ENCODE results near the gene MAPK12. TPM values are rescaled to one million over a fixed set of nuclear protein-coding genes. Genes with fewer than 3 reads are reported as not detected.

MAPK12 gene
- total RNA-seq, 2 experiments from 2014 or later = 1.2 to 1.3 TPM

GRCh38 chr22:50253941-50254340, 7.5 kb downstream of the MAPK12 start:
- Mint-ChIP-seq H3K9me3 (no peaks in the 10 kb centered on the region), H3K4me3 (no peak overlapping the region), H3K4me1 (ENCODE audit: low read depth) (peaks cover 16% of the 10 kb centered on the region), H3K36me3 (ENCODE audit: low read depth) (no peaks in the 10 kb centered on the region), H3K27ac (no peak overlapping the region), H3K27me3 (peaks cover 4% of the 10 kb centered on the region)
- DNase-seq (no peak), ATAC-seq (ENCODE audit: poor library complexity) (no peak)
- Histone ChIP-seq H3K9me3 (ENCODE audit: control insufficient read depth in 1 of 2, insufficient read depth in 1 of 2, low read length in 2 of 2) (no peaks in the 10 kb centered on the region), H3K4me3 (ENCODE audit: low read length) (no peak overlapping the region), H3K27me3 (ENCODE audit: control insufficient read depth in 1 of 2, insufficient read depth in 2 of 2, low read length in 2 of 2) (no peaks in the 10 kb centered on the region), H3K36me3 (ENCODE audit: insufficient read depth, low read length) (no peaks in the 10 kb centered on the region), H3K4me1 (ENCODE audit: insufficient read depth, low read length) (peaks cover 27% of the 10 kb centered on the region), H3K27ac (ENCODE audit: low read depth in 1 of 2, low read length in 2 of 2) (no peak overlapping the region)
- TF ChIP-seq CTCF (IDR thresholded peaks at IDR 0.05) = no peak
- intact Hi-C loops (cut with DNase I, micrococcal nuclease) = loop anchor here (2.0 to 5.0 kb wide), 3 partner anchors 17 to 243 kb away; partner anchors contain the start of genes MAPK11 (in 1 of the 2) and PPP6R2 (in 1 of the 2)
- ChIA-PET CTCF (no interaction called here), POLR2A (no interaction called here)

- CTCF ChIA-PET = interaction anchor here (0.7 to 2.5 kb wide), 4 partner anchors 23 to 220 kb away, joined by 3 to 16 read pairs (median 4); no protein-coding TSS in a partner anchor
- Mint-ChIP-seq H3K4me3 (peak overlapping the region; percentile 11), H3K27ac (no peak overlapping the region), H3K4me1 (ENCODE audit: low read depth) (peaks cover 16% of the 10 kb centered on the region), H3K9me3 (no peaks in the 10 kb centered on the region), H3K36me3 (ENCODE audit: low read depth) (no peaks in the 10 kb centered on the region), H3K27me3 (no peaks in the 10 kb centered on the region)
- no peak for TF ChIP-seq CTCF (IDR thresholded peaks at IDR 0.05)
- Histone ChIP-seq H3K9me3 (ENCODE audit: control insufficient read depth in 1 of 2, insufficient read depth in 1 of 2, low read length in 2 of 2) (no peaks in the 10 kb centered on the region), H3K4me3 (ENCODE audit: low read length) (no peak overlapping the region), H3K27ac (ENCODE audit: low read depth in 1 of 2, low read length in 2 of 2) (no peak overlapping the region), H3K36me3 (ENCODE audit: insufficient read depth, low read length) (peaks cover 6% of the 10 kb centered on the region), H3K27me3 (ENCODE audit: control insufficient read depth in 1 of 2, insufficient read depth in 2 of 2, low read length in 2 of 2) (no peaks in the 10 kb centered on the region), H3K4me1 (ENCODE audit: insufficient read depth, low read length) (peaks cover 33% of the 10 kb centered on the region)
- POLR2A ChIA-PET = interaction anchor here (0.9 to 3.1 kb wide), 3 partner anchors 63 to 368 kb away, joined by 3 to 12 read pairs (median 5); no protein-coding TSS in a partner anchor
- DNase-seq (no peak), ATAC-seq (ENCODE audit: poor library complexity) (no peak)
- intact Hi-C loops (cut with DNase I, micrococcal nuclease) = loop anchor here (2.0 to 5.0 kb wide), 3 partner anchors 18 to 244 kb away; partner anchors contain the start of genes MAPK11 (in 1 of the 2) and PPP6R2 (in 1 of the 2)
Observed at GRCh38 chr22:50253046-50253915, 8.2 kb downstream of the MAPK12 start.

- no peaks in the 10 kb centered on the region for H3K9me3 Mint-ChIP-seq
- Histone ChIP-seq H3K36me3 (ENCODE audit: insufficient read depth, low read length) (peaks cover 14% of the 10 kb centered on the region), H3K27ac (ENCODE audit: low read depth in 1 of 2, low read length in 2 of 2) (no peak overlapping the region), H3K27me3 (ENCODE audit: control insufficient read depth in 1 of 2, insufficient read depth in 2 of 2, low read length in 2 of 2) (no peaks in the 10 kb centered on the region), H3K9me3 (ENCODE audit: control insufficient read depth in 1 of 2, insufficient read depth in 1 of 2, low read length in 2 of 2) (no peaks in the 10 kb centered on the region), H3K4me3 (ENCODE audit: low read length) (no peak overlapping the region), H3K4me1 (ENCODE audit: insufficient read depth, low read length) (peaks cover 43% of the 10 kb centered on the region)
- peak overlapping the region; percentile 55 for H3K27ac Mint-ChIP-seq
- intact Hi-C loops (cut with DNase I, micrococcal nuclease) = loop anchor here (1.0 to 5.0 kb wide), 5 partner anchors 18 to 246 kb away; partner anchors contain the start of genes DENND6B (in 2 of the 2), MAPK11 (in 1 of the 2) and PPP6R2 (in 1 of the 2)
- H3K36me3 Mint-ChIP-seq (ENCODE audit: low read depth) = peaks cover 7% of the 10 kb centered on the region
- no peaks in the 10 kb centered on the region for H3K27me3 Mint-ChIP-seq
- CTCF ChIA-PET = interaction anchor here (0.7 to 2.5 kb wide), 6 partner anchors 11 to 273 kb away, joined by 3 to 16 read pairs (median 4); partner anchors contain the start of gene SCO2
- H3K4me3 Mint-ChIP-seq = peak overlapping the region; percentile 84
- peaks cover 23% of the 10 kb centered on the region for H3K4me1 Mint-ChIP-seq (ENCODE audit: low read depth)
- POLR2A ChIA-PET = interaction anchor here (0.9 to 3.1 kb wide), 8 partner anchors 12 to 369 kb away, joined by 3 to 17 read pairs (median 5); partner anchors contain the start of genes LMF2, NCAPH2 and SCO2
- peak; percentile 54 to 84 (median 70) for DNase-seq
- peak; percentile 69 for ATAC-seq (ENCODE audit: poor library complexity)
- TF ChIP-seq CTCF (IDR thresholded peaks at IDR 0.05) = peak; percentile 70
Observed at GRCh38 chr22:50252082-50253045, 9.1 kb downstream of the MAPK12 start.
